HEK293 (cell line): Measurements from ENCODE around the gene WDR18.

Experiments used
- CTCF ChIA-PET: fragments of 350-600 bp; formaldehyde crosslinking; extraction: SDS; loops from one replicate; lab custom pipeline; 2021; ENCODE audit warnings: antibody characterized with exemption; lab: Yijun Ruan, JAX
- POLR2A ChIA-PET: fragments of 300-600 bp; formaldehyde crosslinking; extraction: SDS; loops from one replicate; lab custom pipeline; 2020; ENCODE audit warnings: antibody characterized with exemption, inconsistent platforms; lab: Yijun Ruan, JAX
- H3K27ac ChIP-seq: fragments of 200-500 bp; sonication (Bioruptor generic); 2 replicates; pipeline ENCODE4 v1.5.1; 2014; ENCODE audit warnings: low read depth, low read length, control low read depth, inconsistent platforms; ENCODE audit errors: extremely low read depth
- H3K36me3 ChIP-seq, 2 experiments: fragments of 200-500 bp in 1 of 2; sonication (Bioruptor generic) in 1 of 2; 1 replicate in 1 of 2; 2 replicates in 1 of 2; pipeline ENCODE4 v1.5.1; 2014 to 2017; ENCODE audit warnings: inconsistent platforms in 2 of 2, low read length in 2 of 2; ENCODE audit not compliant: control insufficient read depth in 2 of 2, insufficient read depth in 1 of 2
- H3K4me1 ChIP-seq: fragments of 200-500 bp; sonication (Bioruptor generic); 2 replicates; pipeline ENCODE4 v1.5.1; 2014; ENCODE audit warnings: mild to moderate bottlenecking, low read length, inconsistent platforms; ENCODE audit not compliant: control insufficient read depth, insufficient read depth
- H3K4me3 ChIP-seq: 2 replicates; pipeline ENCODE4 v1.5.1; 2011; ENCODE audit warnings: low read depth, mild to moderate bottlenecking, control low read depth, low read length, moderate library complexity
- H3K9me3 ChIP-seq: fragments of 200-500 bp; sonication (Bioruptor generic); 2 replicates; pipeline ENCODE4 v1.5.1; 2014; ENCODE audit warnings: low read depth, low read length, inconsistent platforms; ENCODE audit not compliant: control insufficient read depth, insufficient read depth
- EGR2 ChIP-seq: fragments of 450-650 bp; formaldehyde crosslinking; IDR thresholded peaks from 2 replicates; pipeline ENCODE4 v1.5.1; 2016; ENCODE audit warnings: low read depth, missing biosample characterization, missing genetic modification characterization
- IKZF3 ChIP-seq: fragments of 450-650 bp; IDR thresholded peaks from 2 replicates; pipeline ENCODE4 v1.5.0; 2018; ENCODE audit warnings: missing biosample characterization, mild to moderate bottlenecking, missing genetic modification characterization, moderate library complexity
- KLF1 ChIP-seq: fragments of 450-650 bp; formaldehyde crosslinking; IDR thresholded peaks from 2 replicates; pipeline ENCODE4 v1.5.1; 2016; ENCODE audit warnings: missing biosample characterization, missing genetic modification characterization
- KLF16 ChIP-seq: fragments of 450-650 bp; formaldehyde crosslinking; IDR thresholded peaks from 2 replicates; pipeline ENCODE4 v1.5.1; 2017; ENCODE audit warnings: missing biosample characterization, missing genetic modification characterization
- KLF7 ChIP-seq: fragments of 450-650 bp; formaldehyde crosslinking; IDR thresholded peaks from 2 replicates; pipeline ENCODE4 v1.5.1; 2016; ENCODE audit warnings: missing biosample characterization, missing genetic modification characterization, borderline replicate concordance
- KLF8 ChIP-seq: fragments of 450-650 bp; formaldehyde crosslinking; IDR thresholded peaks from 2 replicates; pipeline ENCODE4 v1.5.1; 2016; ENCODE audit warnings: missing biosample characterization, missing genetic modification characterization
- KLF9 ChIP-seq: fragments of 450-650 bp; formaldehyde crosslinking; IDR thresholded peaks from 2 replicates; pipeline ENCODE4 v1.5.1; 2016; ENCODE audit warnings: missing biosample characterization, missing genetic modification characterization, low read depth
- PATZ1 ChIP-seq: fragments of 450-650 bp; formaldehyde crosslinking; IDR thresholded peaks from 2 replicates; pipeline ENCODE4 v1.5.1; 2016; ENCODE audit warnings: missing biosample characterization, missing genetic modification characterization
- PRDM10 ChIP-seq: fragments of 450-650 bp; formaldehyde crosslinking; IDR thresholded peaks from 2 replicates; pipeline ENCODE4 v1.5.1; 2016; ENCODE audit warnings: missing biosample characterization, missing genetic modification characterization
- SALL2 ChIP-seq: fragments of 450-650 bp; formaldehyde crosslinking; IDR thresholded peaks from 2 replicates; pipeline ENCODE4 v1.5.0; 2017; ENCODE audit warnings: missing biosample characterization, mild to moderate bottlenecking, missing genetic modification characterization, borderline replicate concordance
- SP2 ChIP-seq: fragments of 450-650 bp; formaldehyde crosslinking; IDR thresholded peaks from 2 replicates; pipeline ENCODE4 v1.5.1; 2016; ENCODE audit warnings: missing biosample characterization, missing genetic modification characterization
- ZBTB6 ChIP-seq: fragments of 450-650 bp; formaldehyde crosslinking; IDR thresholded peaks from 2 replicates; pipeline ENCODE4 v1.5.1; 2017; ENCODE audit warnings: missing biosample characterization, missing genetic modification characterization
- ZBTB8A ChIP-seq: fragments of 450-650 bp; formaldehyde crosslinking; IDR thresholded peaks from 2 replicates; pipeline ENCODE4 v1.5.1; 2016; ENCODE audit warnings: missing biosample characterization, missing genetic modification characterization
- ZFHX2 ChIP-seq: fragments of 450-650 bp; formaldehyde crosslinking; conservative IDR thresholded peaks from 2 replicates; pipeline ENCODE4 v1.5.1; 2016; ENCODE audit warnings: missing biosample characterization, missing genetic modification characterization
- ZFP69B ChIP-seq: fragments of 450-650 bp; formaldehyde crosslinking; IDR thresholded peaks from 2 replicates; pipeline ENCODE4 v1.5.1; 2016; ENCODE audit warnings: missing biosample characterization, missing genetic modification characterization
- ZNF23 ChIP-seq: fragments of 450-650 bp; formaldehyde crosslinking; IDR thresholded peaks from 2 replicates; pipeline ENCODE4 v1.5.1; 2016; ENCODE audit warnings: missing biosample characterization, missing genetic modification characterization, borderline replicate concordance
- ZNF341 ChIP-seq: fragments of 450-650 bp; formaldehyde crosslinking; IDR thresholded peaks from 2 replicates; pipeline ENCODE4; 2016; ENCODE audit warnings: low read depth, missing biosample characterization, missing genetic modification characterization
- ZNF521 ChIP-seq: fragments of 450-650 bp; formaldehyde crosslinking; IDR thresholded peaks from 2 replicates; pipeline ENCODE4 v1.5.1; 2017; ENCODE audit warnings: missing biosample characterization, mild to moderate bottlenecking, missing genetic modification characterization
- ZNF580 ChIP-seq: fragments of 450-650 bp; formaldehyde crosslinking; IDR thresholded peaks from 2 replicates; pipeline ENCODE4 v1.5.1; 2016; ENCODE audit warnings: missing biosample characterization, missing genetic modification characterization
- ZNF792 ChIP-seq: fragments of 450-650 bp; formaldehyde crosslinking; IDR thresholded peaks from 2 replicates; pipeline ENCODE4 v1.5.1; 2016; ENCODE audit warnings: missing biosample characterization, missing genetic modification characterization
- ZXDB ChIP-seq: fragments of 450-650 bp; formaldehyde crosslinking; IDR thresholded peaks from 2 replicates; pipeline ENCODE4 v1.5.1; 2016; ENCODE audit warnings: missing biosample characterization, missing genetic modification characterization
- TF ChIP-seq, protein P1 (sequence below): fragments of 450-650 bp; formaldehyde crosslinking; IDR thresholded peaks from 2 replicates; pipeline ENCODE4 v1.5.1; 2016; ENCODE audit warnings: missing biosample characterization, missing genetic modification characterization
- TF ChIP-seq, protein P2 (sequence below): fragments of 450-650 bp; formaldehyde crosslinking; IDR thresholded peaks from 2 replicates; pipeline ENCODE4 v1.5.1; 2016; ENCODE audit warnings: missing biosample characterization, missing genetic modification characterization

WDR18 gene

GRCh38 chr19:960601-960938 lies 23.6 kb upstream of the WDR18 start:
- ChIA-PET CTCF (no interaction called here), POLR2A (no interaction called here)
- Histone ChIP-seq H3K4me3 (no peak overlapping the region), H3K4me1 (no peaks in the 10 kb centered on the region), H3K9me3 (no peaks in the 10 kb centered on the region), H3K36me3 (peaks cover 0 to 39% of the 10 kb centered on the region in 2 experiments; a peak in 2 of 3 replicates)
- TF ChIP-seq ZNF792 (tag by site-specific recombination) (peak; percentile 73; the same call in 1 of the 2 replicates), ZBTB8A (no peak), ZXDB (tag by site-specific recombination) (no peak), IKZF3 (tag by site-specific recombination) (no peak)
- TF ChIP-seq, all 188 proteins: peak for 1
- H3K27ac ChIP-seq: no peak overlapping the region

DNA sequence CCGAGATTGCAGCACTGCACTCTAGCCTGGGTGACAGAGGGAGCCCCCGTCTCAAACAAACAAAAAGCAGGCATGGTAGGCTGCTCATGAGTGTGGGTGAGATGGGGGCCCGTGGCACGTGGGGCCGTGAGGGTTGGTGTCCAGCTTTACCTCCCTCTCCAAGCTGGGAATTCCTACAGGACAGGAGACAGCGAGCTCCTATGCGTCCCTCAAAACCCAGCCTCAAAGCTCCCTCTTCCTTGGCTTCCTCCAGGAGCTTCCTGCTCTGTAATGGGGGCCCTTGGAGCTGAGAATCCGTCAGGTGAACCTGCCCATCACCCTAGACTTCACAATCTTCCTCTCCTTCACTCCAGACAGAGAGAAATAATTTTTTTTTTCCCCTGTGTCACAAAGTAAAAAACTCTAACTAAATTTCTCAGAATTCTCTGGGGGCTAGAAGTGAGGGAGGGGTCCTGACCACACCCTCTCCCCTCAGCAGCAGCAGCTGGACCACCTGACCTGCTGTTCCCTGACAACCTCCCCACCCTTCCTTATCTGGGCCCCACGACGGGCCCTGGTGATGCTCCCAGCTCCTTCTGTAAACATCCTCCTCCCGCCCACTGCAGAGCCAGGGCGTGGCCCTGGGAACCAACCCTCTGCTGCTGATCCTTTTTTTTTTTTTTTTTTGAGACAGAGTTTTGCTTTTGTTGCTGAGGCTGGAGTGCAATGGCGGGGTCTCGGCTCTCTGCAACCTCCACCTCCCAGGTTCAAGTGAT lies 22.1 kb upstream of the WDR18 start:
- Histone ChIP-seq H3K9me3 (no peaks in the 10 kb centered on the region), H3K36me3 (peaks cover 0 to 47% of the 10 kb centered on the region in 2 experiments; a peak in 2 of 3 replicates), H3K4me3 (no peak overlapping the region), H3K4me1 (no peaks in the 10 kb centered on the region), H3K27ac (no peak overlapping the region)
- POLR2A ChIA-PET: interaction anchor here (0.6 to 1.1 kb wide), 4 partner anchors 16 to 307 kb away, joined by 3 to 10 read pairs (median 4); partner anchors contain the start of gene CIRBP
- CTCF ChIA-PET: interaction anchor here (0.7 to 2.1 kb wide), 6 partner anchors 9 to 99 kb away, joined by 3 to 19 read pairs (median 4); no protein-coding TSS in a partner anchor
- peak; percentile 86 for TF ChIP-seq ZNF341
- TF ChIP-seq ZNF521 (tag by site-specific recombination): no peak
- TF ChIP-seq ZNF792 (tag by site-specific recombination): no peak
- peak; percentile 18; the same call in 1 of the 2 replicates for TF ChIP-seq KLF9 (tag by site-specific recombination)
- TF ChIP-seq ZNF580 (tag by site-specific recombination): no peak
- TF ChIP-seq ZBTB6: no peak
- TF ChIP-seq EGR2 (tag by site-specific recombination): peak; percentile 80
- no peak for TF ChIP-seq ZNF23
- TF ChIP-seq KLF1: peak; percentile 99
- TF ChIP-seq KLF7: 0 out of 2 replicates have a peak, but pooled peaks have one; percentile 65
- no peak for TF ChIP-seq KLF16
- TF ChIP-seq, protein P1, sequence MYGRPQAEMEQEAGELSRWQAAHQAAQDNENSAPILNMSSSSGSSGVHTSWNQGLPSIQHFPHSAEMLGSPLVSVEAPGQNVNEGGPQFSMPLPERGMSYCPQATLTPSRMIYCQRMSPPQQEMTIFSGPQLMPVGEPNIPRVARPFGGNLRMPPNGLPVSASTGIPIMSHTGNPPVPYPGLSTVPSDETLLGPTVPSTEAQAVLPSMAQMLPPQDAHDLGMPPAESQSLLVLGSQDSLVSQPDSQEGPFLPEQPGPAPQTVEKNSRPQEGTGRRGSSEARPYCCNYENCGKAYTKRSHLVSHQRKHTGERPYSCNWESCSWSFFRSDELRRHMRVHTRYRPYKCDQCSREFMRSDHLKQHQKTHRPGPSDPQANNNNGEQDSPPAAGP (tag by site-specific recombination): peak; percentile 79; the same call in 1 of the 2 replicates
- 0 out of 2 replicates have a peak, but pooled peaks have one; percentile 20 for TF ChIP-seq SP2 (tag by site-specific recombination)
- peak; percentile 46; the same call in 1 of the 2 replicates for TF ChIP-seq KLF8
- TF ChIP-seq, protein P2, sequence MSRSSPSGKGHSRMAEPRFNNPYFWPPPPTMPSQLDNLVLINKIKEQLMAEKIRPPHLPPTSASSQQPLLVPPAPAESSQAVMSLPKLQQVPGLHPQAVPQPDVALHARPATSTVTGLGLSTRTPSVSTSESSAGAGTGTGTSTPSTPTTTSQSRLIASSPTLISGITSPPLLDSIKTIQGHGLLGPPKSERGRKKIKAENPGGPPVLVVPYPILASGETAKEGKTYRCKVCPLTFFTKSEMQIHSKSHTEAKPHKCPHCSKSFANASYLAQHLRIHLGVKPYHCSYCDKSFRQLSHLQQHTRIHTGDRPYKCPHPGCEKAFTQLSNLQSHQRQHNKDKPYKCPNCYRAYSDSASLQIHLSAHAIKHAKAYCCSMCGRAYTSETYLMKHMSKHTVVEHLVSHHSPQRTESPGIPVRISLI (tag by site-specific recombination): no peak
- TF ChIP-seq PRDM10 (tag by site-specific recombination): 0 out of 2 replicates have a peak, but pooled peaks have one; percentile 9
- peak; percentile 43 for TF ChIP-seq PATZ1 (tag by site-specific recombination)
- TF ChIP-seq ZFP69B (tag by site-specific recombination): peak; percentile 85
- no peak for TF ChIP-seq SALL2 (tag by site-specific recombination)
- peak; percentile 84 for TF ChIP-seq ZFHX2 (tag by site-specific recombination)
